ENCODE results near the gene TBX19.

Gene TBX19

DNA sequence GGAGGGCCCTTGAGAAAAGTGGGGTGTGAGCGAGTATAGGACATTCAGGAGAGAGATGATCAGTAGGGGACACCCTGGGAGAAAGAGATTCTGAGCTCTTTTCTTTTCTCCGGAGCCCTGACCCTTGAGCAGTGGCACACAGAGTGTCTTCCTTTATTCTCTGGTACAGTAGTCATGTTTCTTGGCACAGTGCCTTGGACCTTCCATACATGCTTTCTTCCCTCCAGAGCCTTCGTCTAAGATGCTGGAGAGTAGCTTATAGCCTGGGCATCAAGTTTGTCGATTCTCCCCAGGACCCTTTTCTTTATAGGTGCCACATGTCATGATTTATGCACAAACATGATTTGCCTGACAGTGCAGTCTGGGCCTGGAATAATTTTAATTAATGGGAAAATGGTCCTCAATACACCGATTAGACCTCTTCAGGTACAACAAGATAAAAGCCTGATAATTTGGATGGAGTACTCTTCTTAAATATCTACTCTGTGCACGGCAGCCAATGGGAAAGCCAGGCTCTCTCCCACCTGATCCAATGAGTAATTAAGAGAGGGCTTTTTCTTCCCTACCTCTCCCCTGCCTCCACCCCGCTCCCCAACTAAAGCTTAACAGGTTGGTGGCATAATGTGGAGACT lies at the start of gene TBX19:
TSS of gene TBX19 (plus strand) at position 582 of the 632 bp plus-strand sequence. CDS start 214 bp downstream, outside the sequence.
- no peak for DNase-seq (ENCODE audit: low read depth, low spot score)
- H3K36me3 ChIP-seq (ENCODE audit: insufficient read depth, insufficient read length, low read length) = no peaks in the 10 kb centered on the region
- no peaks in the 10 kb centered on the region; the same call in 1 of the 2 replicates for H3K9me3 ChIP-seq (ENCODE audit: insufficient read depth, low read length)
- H3K9ac ChIP-seq (ENCODE audit: insufficient read length, low read depth) = no peak within 1 kb of the TSS
- no peak within 1 kb of the TSS for H3K4me3 ChIP-seq (ENCODE audit: insufficient read length, low read depth)
- no peaks in the 10 kb centered on the region for H3K4me1 ChIP-seq (ENCODE audit: insufficient read depth, insufficient read length)
- TF ChIP-seq SUZ12 (IDR thresholded peaks at IDR 0.05; ENCODE audit: extremely low read depth, insufficient read depth, insufficient read length) (no peak), ZNF274 (IDR thresholded peaks at IDR 0.05; ENCODE audit: low read depth, low read length) (no peak), YY1 (IDR thresholded peaks at IDR 0.05; ENCODE audit: insufficient read depth, insufficient read length) (no peak)
- no peaks in the 10 kb centered on the region for H3K27me3 ChIP-seq (ENCODE audit: insufficient read depth, insufficient read length)

DNA sequence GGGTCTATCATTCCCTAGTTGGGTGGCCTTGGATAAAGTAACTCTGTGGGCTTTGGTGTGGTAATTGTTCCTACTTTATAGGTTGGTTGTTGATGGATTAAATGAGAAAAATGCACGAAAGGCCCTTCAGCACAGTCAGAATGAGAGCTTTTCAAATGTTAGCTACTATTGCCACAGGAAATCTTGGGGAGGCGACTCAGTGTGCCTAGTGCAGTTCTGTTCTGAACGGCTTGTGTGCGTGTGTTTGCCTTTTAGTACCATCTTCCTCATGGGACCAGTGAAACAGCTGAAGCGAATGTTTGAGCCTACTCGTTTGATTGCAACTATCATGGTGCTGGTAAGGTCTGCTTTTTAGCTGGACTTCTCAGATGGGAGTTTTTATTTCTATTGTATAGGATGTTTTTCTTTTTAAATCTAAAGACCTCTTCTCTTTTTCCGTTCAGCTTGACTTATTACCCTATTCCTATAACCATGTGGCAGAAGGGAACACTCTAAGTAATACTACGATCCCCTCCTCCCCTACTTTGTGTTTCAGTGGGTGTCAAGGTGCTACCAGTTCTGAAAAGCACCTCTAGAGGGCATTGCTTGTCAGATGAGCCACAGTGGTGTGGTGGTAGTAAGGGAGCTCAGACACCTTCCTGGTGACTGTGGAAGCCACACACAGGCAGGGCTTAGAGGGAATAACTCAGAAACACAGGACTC lies 45.7 kb upstream of the TBX19 start:
- Histone ChIP-seq H3K9me3 (ENCODE audit: insufficient read depth, low read length) (no peaks in the 10 kb centered on the region), H3K4me1 (ENCODE audit: insufficient read depth, insufficient read length) (no peaks in the 10 kb centered on the region), H3K4me3 (ENCODE audit: insufficient read length, low read depth) (no peak overlapping the region), H3K9ac (ENCODE audit: insufficient read length, low read depth) (no peak overlapping the region), H3K36me3 (ENCODE audit: insufficient read depth, insufficient read length, low read length) (peaks cover 88% of the 10 kb centered on the region), H3K27me3 (ENCODE audit: insufficient read depth, insufficient read length) (no peaks in the 10 kb centered on the region)
- TF ChIP-seq ZNF274 (IDR thresholded peaks at IDR 0.05; ENCODE audit: low read depth, low read length) (no peak), SUZ12 (IDR thresholded peaks at IDR 0.05; ENCODE audit: extremely low read depth, insufficient read depth, insufficient read length) (no peak), YY1 (IDR thresholded peaks at IDR 0.05; ENCODE audit: insufficient read depth, insufficient read length) (no peak)
- peak; percentile 39 for DNase-seq (ENCODE audit: low read depth, low spot score)

DNA sequence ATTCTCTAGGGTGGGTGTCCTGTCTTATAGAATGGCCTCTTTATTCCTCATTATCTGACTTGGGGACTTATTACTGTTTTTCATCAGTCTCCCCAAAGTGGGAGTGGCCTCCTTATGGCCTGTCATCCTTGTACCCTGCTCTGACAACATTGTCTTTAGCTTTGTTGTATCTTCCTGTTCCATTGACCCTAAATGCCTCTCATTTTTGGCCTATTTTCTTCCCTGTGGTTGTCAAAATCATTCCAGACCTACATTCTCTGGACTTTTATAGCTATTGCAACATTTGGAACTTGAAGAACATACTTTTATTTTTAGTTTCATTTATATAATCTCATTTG lies 45.2 kb upstream of the TBX19 start:
- no peaks in the 10 kb centered on the region for H3K27me3 ChIP-seq (ENCODE audit: insufficient read depth, insufficient read length)
- H3K9me3 ChIP-seq (ENCODE audit: insufficient read depth, low read length) = no peaks in the 10 kb centered on the region
- no peak overlapping the region for H3K4me3 ChIP-seq (ENCODE audit: insufficient read length, low read depth)
- no peak for TF ChIP-seq ZNF274 (IDR thresholded peaks at IDR 0.05; ENCODE audit: low read depth, low read length)
- TF ChIP-seq SUZ12 (IDR thresholded peaks at IDR 0.05; ENCODE audit: extremely low read depth, insufficient read depth, insufficient read length) = no peak
- no peak for TF ChIP-seq YY1 (IDR thresholded peaks at IDR 0.05; ENCODE audit: insufficient read depth, insufficient read length)
- no peak for DNase-seq (ENCODE audit: low read depth, low spot score)
- no peak overlapping the region for H3K9ac ChIP-seq (ENCODE audit: insufficient read length, low read depth)
- no peaks in the 10 kb centered on the region for H3K4me1 ChIP-seq (ENCODE audit: insufficient read depth, insufficient read length)
- H3K36me3 ChIP-seq (ENCODE audit: insufficient read depth, insufficient read length, low read length) = peaks cover 89% of the 10 kb centered on the region

GRCh38 chr1:168235937-168236336 lies 44.7 kb upstream of the TBX19 start:
- Histone ChIP-seq H3K4me1 (ENCODE audit: insufficient read depth, insufficient read length) (no peaks in the 10 kb centered on the region), H3K36me3 (ENCODE audit: insufficient read depth, insufficient read length, low read length) (peaks cover 88% of the 10 kb centered on the region), H3K9ac (ENCODE audit: insufficient read length, low read depth) (no peak overlapping the region), H3K27me3 (ENCODE audit: insufficient read depth, insufficient read length) (no peaks in the 10 kb centered on the region), H3K9me3 (ENCODE audit: insufficient read depth, low read length) (no peaks in the 10 kb centered on the region), H3K4me3 (ENCODE audit: insufficient read length, low read depth) (no peak overlapping the region)
- DNase-seq (ENCODE audit: low read depth, low spot score) = no peak
- TF ChIP-seq ZNF274 (IDR thresholded peaks at IDR 0.05; ENCODE audit: low read depth, low read length) = no peak

DNA sequence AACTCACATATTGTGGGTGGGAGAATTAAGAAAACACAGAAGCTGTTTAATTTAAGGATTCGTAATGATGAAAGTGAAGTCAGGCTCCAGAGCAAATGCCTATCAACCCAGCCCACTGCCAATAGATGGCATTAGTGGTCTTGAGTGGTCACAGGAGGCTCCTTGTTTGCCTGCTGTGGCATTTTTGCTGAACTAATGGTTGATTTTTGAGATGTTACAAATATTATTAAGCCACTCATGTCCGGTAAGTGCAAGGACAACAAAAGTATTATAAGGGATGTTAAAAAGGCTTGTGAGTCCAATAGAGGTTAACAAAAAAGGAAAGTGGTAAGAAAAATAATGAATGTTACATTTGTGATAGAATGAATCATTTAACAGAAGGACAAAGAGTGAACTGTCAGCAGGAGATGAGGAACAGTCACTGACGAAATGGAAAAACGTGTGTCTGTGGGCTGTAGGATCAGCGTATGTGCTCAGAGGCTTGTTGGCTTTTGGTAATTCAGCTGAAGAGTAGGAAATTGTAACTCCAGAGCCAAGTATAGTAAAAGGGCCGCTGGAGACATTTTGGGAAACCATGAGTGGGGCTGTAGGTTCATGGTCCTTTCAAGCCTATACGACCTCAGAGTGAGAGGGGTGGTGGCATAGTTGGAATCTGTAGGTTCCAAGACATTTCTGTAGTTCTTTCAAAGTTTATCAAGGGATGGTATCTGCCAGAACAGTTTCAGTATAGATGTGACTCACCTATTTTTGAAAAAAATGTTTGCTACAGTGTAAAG lies 43.7 kb upstream of the TBX19 start:
- no peaks in the 10 kb centered on the region for H3K4me1 ChIP-seq (ENCODE audit: insufficient read depth, insufficient read length)
- no peaks in the 10 kb centered on the region for H3K27me3 ChIP-seq (ENCODE audit: insufficient read depth, insufficient read length)
- peaks cover 86% of the 10 kb centered on the region for H3K36me3 ChIP-seq (ENCODE audit: insufficient read depth, insufficient read length, low read length)
- H3K9me3 ChIP-seq (ENCODE audit: insufficient read depth, low read length) = no peaks in the 10 kb centered on the region
- no peak for TF ChIP-seq ZNF274 (IDR thresholded peaks at IDR 0.05; ENCODE audit: low read depth, low read length)
- TF ChIP-seq SUZ12 (IDR thresholded peaks at IDR 0.05; ENCODE audit: extremely low read depth, insufficient read depth, insufficient read length) = no peak
- no peak overlapping the region for H3K4me3 ChIP-seq (ENCODE audit: insufficient read length, low read depth)
- no peak overlapping the region for H3K9ac ChIP-seq (ENCODE audit: insufficient read length, low read depth)
- DNase-seq (ENCODE audit: low read depth, low spot score) = no peak

DNA sequence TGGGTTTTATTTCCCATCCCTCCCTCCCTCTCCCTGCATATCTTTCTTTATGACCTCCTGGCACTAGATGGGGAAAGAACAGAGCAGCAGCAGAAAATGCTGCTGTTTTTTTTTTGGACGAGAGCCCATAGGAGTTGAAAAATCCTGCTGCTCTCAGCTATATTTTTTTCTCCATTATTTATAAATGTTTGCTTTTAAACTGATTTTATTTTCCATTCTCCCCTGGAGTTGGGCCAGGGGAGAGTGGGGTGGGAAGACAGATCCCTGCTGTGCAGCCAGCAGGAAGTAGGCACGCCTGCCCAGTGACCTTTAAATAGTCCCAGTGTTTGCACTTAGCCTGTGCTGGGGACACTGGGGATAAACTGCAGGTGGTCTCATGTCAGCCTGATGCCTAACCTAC lies 37.5 kb upstream of the TBX19 start:
- Histone ChIP-seq H3K4me3 (ENCODE audit: insufficient read length, low read depth) (no peak overlapping the region), H3K9ac (ENCODE audit: insufficient read length, low read depth) (no peak overlapping the region), H3K27me3 (ENCODE audit: insufficient read depth, insufficient read length) (no peaks in the 10 kb centered on the region), H3K4me1 (ENCODE audit: insufficient read depth, insufficient read length) (no peaks in the 10 kb centered on the region), H3K36me3 (ENCODE audit: insufficient read depth, insufficient read length, low read length) (peaks cover 76% of the 10 kb centered on the region), H3K9me3 (ENCODE audit: insufficient read depth, low read length) (no peaks in the 10 kb centered on the region)
- TF ChIP-seq YY1 (IDR thresholded peaks at IDR 0.05; ENCODE audit: insufficient read depth, insufficient read length) = no peak
- TF ChIP-seq SUZ12 (IDR thresholded peaks at IDR 0.05; ENCODE audit: extremely low read depth, insufficient read depth, insufficient read length) = no peak
- TF ChIP-seq ZNF274 (IDR thresholded peaks at IDR 0.05; ENCODE audit: low read depth, low read length) = no peak
- no peak for DNase-seq (ENCODE audit: low read depth, low spot score)

- Histone ChIP-seq H3K4me3 (ENCODE audit: insufficient read length, low read depth) (no peak overlapping the region), H3K4me1 (ENCODE audit: insufficient read depth, insufficient read length) (no peaks in the 10 kb centered on the region), H3K27me3 (ENCODE audit: insufficient read depth, insufficient read length) (no peaks in the 10 kb centered on the region), H3K9me3 (ENCODE audit: insufficient read depth, low read length) (no peaks in the 10 kb centered on the region), H3K9ac (ENCODE audit: insufficient read length, low read depth) (no peak overlapping the region), H3K36me3 (ENCODE audit: insufficient read depth, insufficient read length, low read length) (peaks cover 72% of the 10 kb centered on the region)
- TF ChIP-seq SUZ12 (IDR thresholded peaks at IDR 0.05; ENCODE audit: extremely low read depth, insufficient read depth, insufficient read length) (no peak), ZNF274 (IDR thresholded peaks at IDR 0.05; ENCODE audit: low read depth, low read length) (no peak), YY1 (IDR thresholded peaks at IDR 0.05; ENCODE audit: insufficient read depth, insufficient read length) (no peak)
- no peak for DNase-seq (ENCODE audit: low read depth, low spot score)
Observed at GRCh38 chr1:168243636-168244212, 37.0 kb upstream of the TBX19 start.
